K562 (cell line): ENCODE data around the gene TMEM100. TPM values are rescaled to one million over a fixed set of nuclear protein-coding genes. Genes with fewer than 3 reads are reported as not detected.

Source experiments
- CREB5 ChIP-seq: fragments of 250-450 bp; sonication (Bioruptor Pico); IDR thresholded peaks from 2 replicates; pipeline ENCODE4 v1.5.0; 2020; ENCODE audit warnings: mild to moderate bottlenecking
- FOXK1 ChIP-seq: sonication (generic); formaldehyde crosslinking; IDR thresholded peaks from 2 replicates; pipeline ENCODE4 v1.8.0; 2022; ENCODE audit warnings: missing genetic modification reagents, mild to moderate bottlenecking, borderline replicate concordance
- FUS ChIP-seq: fragments of 200-400 bp; formaldehyde crosslinking; optimal IDR thresholded peaks from 2 replicates; pipeline ENCODE3; 2017; ENCODE audit warnings: low read depth, low read length
- HDGF ChIP-seq: fragments of 450-650 bp; IDR thresholded peaks from 2 replicates; pipeline ENCODE4 v1.6.1; 2016
- ILF3 ChIP-seq: fragments of 450-650 bp; IDR thresholded peaks from 2 replicates; pipeline ENCODE4 v1.6.1; 2018; ENCODE audit warnings: antibody characterized with exemption, mild to moderate bottlenecking, moderate library complexity, borderline replicate concordance
- ILK ChIP-seq: fragments of 450-650 bp; IDR thresholded peaks from 2 replicates; pipeline ENCODE4 v1.6.1; 2016; ENCODE audit warnings: missing genetic modification characterization, low read depth, mild to moderate bottlenecking, missing compliant biosample characterization, moderate library complexity, borderline replicate concordance
- MTA1 ChIP-seq: fragments of 450-650 bp; IDR thresholded peaks from 2 replicates; pipeline ENCODE4 v1.6.1; 2017; ENCODE audit warnings: borderline replicate concordance
- MYNN ChIP-seq, 2 experiments: sonication (generic); formaldehyde crosslinking in 1 of 2; IDR thresholded peaks; 2 replicates each; pipeline versions ENCODE4 v1.5.0 to v1.6.1; 2016 to 2020; ENCODE audit warnings: antibody characterized with exemption in 1 of 2, missing genetic modification reagents in 1 of 2
- NCOA4 ChIP-seq: fragments of 450-650 bp; IDR thresholded peaks from 2 replicates; pipeline ENCODE4 v1.6.1; 2018; ENCODE audit warnings: mild to moderate bottlenecking; ENCODE audit not compliant: partially characterized antibody
- NKRF ChIP-seq: fragments of 450-650 bp; IDR thresholded peaks from 2 replicates; pipeline ENCODE4 v1.6.1; 2016; ENCODE audit warnings: borderline replicate concordance
- RBFOX2 ChIP-seq: fragments of 200-400 bp; formaldehyde crosslinking; IDR thresholded peaks from 2 replicates; pipeline ENCODE4 v1.6.1; 2017; ENCODE audit warnings: low read depth, mild to moderate bottlenecking, low read length, moderate library complexity
- SAFB2 ChIP-seq: fragments of 200-400 bp; formaldehyde crosslinking; IDR thresholded peaks from 2 replicates; pipeline ENCODE4 v1.6.1; 2018; ENCODE audit warnings: borderline replicate concordance, low read length, low read depth, moderate library complexity; ENCODE audit not compliant: severe bottlenecking
- SRF ChIP-seq, 2 experiments: fragments of 250-450, 450-650 bp in 1 of 2; sonication (Bioruptor Pico) in 1 of 2; sonication (generic) in 1 of 2; formaldehyde crosslinking; IDR thresholded peaks; 2 replicates each; pipeline versions ENCODE4 v1.5.0 to v1.5.1; 2020 to 2022; ENCODE audit warnings: mild to moderate bottlenecking in 1 of 2, missing genetic modification reagents in 1 of 2
- SUPT5H ChIP-seq: fragments of 450-650 bp; IDR thresholded peaks from 2 replicates; pipeline ENCODE4 v1.6.1; 2016
- TAL1 ChIP-seq: fragments of 450-650 bp; IDR thresholded peaks from 2 replicates; pipeline ENCODE4 v1.6.1; 2016; ENCODE audit warnings: mild to moderate bottlenecking
- ZBTB49 ChIP-seq: sonication (generic); formaldehyde crosslinking; IDR thresholded peaks from 2 replicates; pipeline ENCODE4 v1.8.0; 2022; ENCODE audit warnings: missing genetic modification reagents, mild to moderate bottlenecking, borderline replicate concordance
- ZC3H8 ChIP-seq: fragments of 450-650 bp; IDR thresholded peaks from 2 replicates; pipeline ENCODE4 v1.6.1; 2017
- ZNF121 ChIP-seq: sonication (generic); formaldehyde crosslinking; conservative IDR thresholded peaks from 2 replicates; pipeline ENCODE4 v1.8.0; 2022; ENCODE audit warnings: missing genetic modification reagents
- ZNF134 ChIP-seq: fragments of 250-450 bp; sonication (Bioruptor Pico); conservative IDR thresholded peaks from 2 replicates; pipeline ENCODE4 v1.4.0; 2020
- ZNF431 ChIP-seq: sonication (generic); formaldehyde crosslinking; IDR thresholded peaks from 2 replicates; pipeline ENCODE4 v1.8.0; 2022; ENCODE audit warnings: mild to moderate bottlenecking, missing genetic modification reagents
- ZNF75A ChIP-seq: fragments of 450-650 bp; formaldehyde crosslinking; IDR thresholded peaks from 2 replicates; pipeline ENCODE4 v1.4.0; 2020; ENCODE audit warnings: mild to moderate bottlenecking
- polyA plus RNA-seq, 8 experiments: library from polyadenylated mRNA; depleted of rRNA in 4 of 8; stranded (reverse) in 5 of 8; unstranded in 3 of 8; fragments of >200 nt; fragmentation: Nextera tagmentation in 2 of 8; fragmentation: Illumina TruSeq in 1 of 8; extraction: Ambion mirVana in 2 of 8; extraction: Trizol in 1 of 8; gene quantifications; 2 replicates each; pipeline versions ENCODE4 v1.2.1 to v1.2.3, GENCODE V29; 2011 to 2014; ENCODE audit warnings: inconsistent platforms in 1 of 8, missing spikeins in 1 of 8
- total RNA-seq, 7 experiments: library from RNA; depleted of rRNA in 6 of 7; stranded (reverse); fragments of >200 nt in 6 of 7; fragmentation: Illumina TruSeq in 2 of 7; extraction: Trizol in 2 of 7; gene quantifications; 2 replicates each; pipeline versions ENCODE4 v1.2.1 to v1.2.3, GENCODE V29; 2011 to 2021; ENCODE audit warnings: low replicate concordance in 1 of 7
- TF ChIP-seq, protein P1 (sequence below), 2 experiments: IDR thresholded peaks; 2 replicates each; pipeline ENCODE4 v1.6.1; 2012; ENCODE audit warnings: improper control_type of control experiment in 2 of 2, low read depth in 2 of 2, low read length in 2 of 2, borderline replicate concordance in 1 of 2

TMEM100 gene
- total and polyA plus RNA-seq, 9 of the 15 experiments (the other 6 are each of a cell fraction or from before 2014, with no cell fraction given): 0.12 to 0.50 (median 0.19) TPM

GRCh38 chr17:55737976-55738501, 15.4 kb upstream of the TMEM100 start (continued):
- peak; percentile 38; the same call in 1 of the 2 replicates for TF ChIP-seq RBFOX2
- no peak for TF ChIP-seq ILF3
- TF ChIP-seq, protein P1, sequence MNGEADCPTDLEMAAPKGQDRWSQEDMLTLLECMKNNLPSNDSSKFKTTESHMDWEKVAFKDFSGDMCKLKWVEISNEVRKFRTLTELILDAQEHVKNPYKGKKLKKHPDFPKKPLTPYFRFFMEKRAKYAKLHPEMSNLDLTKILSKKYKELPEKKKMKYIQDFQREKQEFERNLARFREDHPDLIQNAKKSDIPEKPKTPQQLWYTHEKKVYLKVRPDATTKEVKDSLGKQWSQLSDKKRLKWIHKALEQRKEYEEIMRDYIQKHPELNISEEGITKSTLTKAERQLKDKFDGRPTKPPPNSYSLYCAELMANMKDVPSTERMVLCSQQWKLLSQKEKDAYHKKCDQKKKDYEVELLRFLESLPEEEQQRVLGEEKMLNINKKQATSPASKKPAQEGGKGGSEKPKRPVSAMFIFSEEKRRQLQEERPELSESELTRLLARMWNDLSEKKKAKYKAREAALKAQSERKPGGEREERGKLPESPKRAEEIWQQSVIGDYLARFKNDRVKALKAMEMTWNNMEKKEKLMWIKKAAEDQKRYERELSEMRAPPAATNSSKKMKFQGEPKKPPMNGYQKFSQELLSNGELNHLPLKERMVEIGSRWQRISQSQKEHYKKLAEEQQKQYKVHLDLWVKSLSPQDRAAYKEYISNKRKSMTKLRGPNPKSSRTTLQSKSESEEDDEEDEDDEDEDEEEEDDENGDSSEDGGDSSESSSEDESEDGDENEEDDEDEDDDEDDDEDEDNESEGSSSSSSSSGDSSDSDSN (IDR thresholded peaks at IDR 0.05; ENCODE audit: borderline replicate concordance in 1 of 2, low read depth in 2 of 2, low read length in 2 of 2): 0 out of 4 replicates have a peak, but pooled peaks of 1 of the 2 experiments have one; percentile 51
- no peak for TF ChIP-seq CREB5 (CRISPR knock-in tag)
- TF ChIP-seq ZNF134: no peak
- no peak for TF ChIP-seq FOXK1 (CRISPR knock-in tag)
- no peak for TF ChIP-seq SRF (CRISPR knock-in tag; IDR thresholded peaks at IDR 0.05)
- no peak for TF ChIP-seq ZNF431 (CRISPR knock-in tag)
- no peak for TF ChIP-seq ZC3H8
- TF ChIP-seq MYNN (IDR thresholded peaks at IDR 0.05): no peak
- no peak for TF ChIP-seq MYNN (CRISPR knock-in tag; IDR thresholded peaks at IDR 0.05)
- no peak for TF ChIP-seq HDGF
- no peak for TF ChIP-seq MTA1
- TF ChIP-seq ZNF121 (CRISPR knock-in tag): no peak
- peak; percentile 72 for TF ChIP-seq TAL1
- TF ChIP-seq NCOA4: no peak
- no peak for TF ChIP-seq ZBTB49 (CRISPR knock-in tag)
- TF ChIP-seq NKRF: no peak
- peak; percentile 66 for TF ChIP-seq SUPT5H
- no peak for TF ChIP-seq SAFB2
- no peak for TF ChIP-seq FUS
- TF ChIP-seq ILK (tag): no peak
- no peak for TF ChIP-seq ZNF75A (CRISPR knock-in tag)
